ENCODE measurements around the gene FTH1.

GRCh38 chr11:61962213-61963015 is 5.0 kb downstream of the FTH1 start:
- TF ChIP-seq, protein P1, sequence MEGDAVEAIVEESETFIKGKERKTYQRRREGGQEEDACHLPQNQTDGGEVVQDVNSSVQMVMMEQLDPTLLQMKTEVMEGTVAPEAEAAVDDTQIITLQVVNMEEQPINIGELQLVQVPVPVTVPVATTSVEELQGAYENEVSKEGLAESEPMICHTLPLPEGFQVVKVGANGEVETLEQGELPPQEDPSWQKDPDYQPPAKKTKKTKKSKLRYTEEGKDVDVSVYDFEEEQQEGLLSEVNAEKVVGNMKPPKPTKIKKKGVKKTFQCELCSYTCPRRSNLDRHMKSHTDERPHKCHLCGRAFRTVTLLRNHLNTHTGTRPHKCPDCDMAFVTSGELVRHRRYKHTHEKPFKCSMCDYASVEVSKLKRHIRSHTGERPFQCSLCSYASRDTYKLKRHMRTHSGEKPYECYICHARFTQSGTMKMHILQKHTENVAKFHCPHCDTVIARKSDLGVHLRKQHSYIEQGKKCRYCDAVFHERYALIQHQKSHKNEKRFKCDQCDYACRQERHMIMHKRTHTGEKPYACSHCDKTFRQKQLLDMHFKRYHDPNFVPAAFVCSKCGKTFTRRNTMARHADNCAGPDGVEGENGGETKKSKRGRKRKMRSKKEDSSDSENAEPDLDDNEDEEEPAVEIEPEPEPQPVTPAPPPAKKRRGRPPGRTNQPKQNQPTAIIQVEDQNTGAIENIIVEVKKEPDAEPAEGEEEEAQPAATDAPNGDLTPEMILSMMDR (IDR thresholded peaks at IDR 0.05) = no peak
- no peak for TF ChIP-seq EP300 (IDR thresholded peaks at IDR 0.05; ENCODE audit: low read depth)

All from transverse colon (tissue), 3 donors.